Measurements from ENCODE around the gene CCBE1. TPM values are rescaled to one million over a fixed set of nuclear protein-coding genes. Genes with fewer than 3 reads are reported as not detected.

CCBE1 gene
- total RNA-seq (2012; rRNA removed) (93.9 and 148 TPM in 2 replicates), polyA plus RNA-seq (2012; rRNA removed) (64.8 and 65.1 TPM in 2 replicates), Bru-seq, nascent RNA (percentile 92 among the genes with signal in this experiment), BruChase-seq, experiment 1, labeled RNA remaining after a 6-hour chase (percentile 85 among the genes with signal in this experiment), BruChase-seq, experiment 2, labeled RNA remaining after a 2-hour chase (percentile 94 among the genes with signal in this experiment)
- 37.7 and 114 TPM in 2 replicates for polyA plus RNA-seq (2012; cell fraction: cytosol; rRNA removed)
- polyA plus RNA-seq (2012; cell fraction: nucleus; rRNA removed; ENCODE audit: low replicate concordance), result 22.9 and 25.9 TPM in 2 replicates
- long read RNA-seq, full-length matches to known transcripts, result 45 of 73 reads
- long read RNA-seq, partial matches to known transcripts, result 5 of 73 reads
- long read RNA-seq, other reads (novel, unspliced or antisense), result 23 of 73 reads

- H3K4me2 ChIP-seq (ENCODE audit: low read depth, low read length), result peak within 1 kb of the TSS; percentile 94
- no TSS peak for BruUV-seq (replicated peaks)
- POLR2A ChIA-PET (ENCODE audit: unreplicated experiment), result interaction anchor here (1.0 kb wide), 2 partner anchors 21 to 123 kb away, joined by 4 to 6 read pairs; no protein-coding TSS in a partner anchor
- no peaks in the 10 kb centered on the region for H4K20me1 ChIP-seq (ENCODE audit: insufficient read depth, low read length)
- H3K27ac ChIP-seq (ENCODE audit: insufficient read depth, low read length), result peak within 1 kb of the TSS; percentile 63
- H3K56ac ChIP-seq (ENCODE audit: extremely low read depth, insufficient read depth, low read length), result peak within 1 kb of the TSS; percentile 48
- ATAC-seq (ENCODE audit: low read depth), result peak; percentile 82
- peak within 1 kb of the TSS; percentile 80; the same call in 2 of the 3 replicates for H2BK15ac ChIP-seq (ENCODE audit: low read depth, low read length)
- intact Hi-C loops (cut with micrococcal nuclease) (loop anchor here (1.0 to 10.0 kb wide), 5 partner anchors 47 to 238 kb away; no protein-coding TSS in a partner anchor), dilution Hi-C loops (cut with HindIII; ENCODE audit: low sequenced_read_pairs, unreplicated experiment) (no loop called here), in situ Hi-C loops (cut with MboI; ENCODE audit: low sequenced_read_pairs) (loop anchor here (10.0 kb wide), 2 partner anchors 63 to 233 kb away; no protein-coding TSS in a partner anchor)
- H3K9me3 ChIP-seq (ENCODE audit: control insufficient read depth, insufficient read depth, low read length), result no peaks in the 10 kb centered on the region
- H3K9me1 ChIP-seq (ENCODE audit: insufficient read depth, low read length), result 0 out of 2 replicates have a peak, but pooled peaks cover 5% of the 10 kb centered on the region
- peak within 1 kb of the TSS; percentile 83 for H2BK120ac ChIP-seq (ENCODE audit: low read depth, low read length)
- H3K18ac ChIP-seq (ENCODE audit: low read depth, low read length), result peak within 1 kb of the TSS; percentile 77
- peak within 1 kb of the TSS; percentile 80 for H3K23ac ChIP-seq (ENCODE audit: low read depth, low read length)
- H2BK20ac ChIP-seq (ENCODE audit: low read depth, low read length), result peak within 1 kb of the TSS; percentile 79
- peak within 1 kb of the TSS; percentile 52 for H4K5ac ChIP-seq (ENCODE audit: low read depth, low read length)
- H3K27me3 ChIP-seq (ENCODE audit: control insufficient read depth, insufficient read depth, low read length), result no peaks in the 10 kb centered on the region
- CTCF ChIA-PET, result interaction anchor here (0.5 to 2.6 kb wide), 38 partner anchors 10 to 238 kb away, joined by 3 to 27 read pairs (median 4); no protein-coding TSS in a partner anchor
- peak; percentile 71 for DNase-seq
- peak within 1 kb of the TSS; percentile 93 for H2AFZ ChIP-seq (replicated peaks; ENCODE audit: low read length, poor library complexity)
- H2BK5ac ChIP-seq (ENCODE audit: low read depth, low read length, poor library complexity, severe bottlenecking), result peak within 1 kb of the TSS; percentile 75
- peak within 1 kb of the TSS; percentile 41 to 75 for H4K8ac ChIP-seq (ENCODE audit: low read depth in 2 of 2, low read length in 2 of 2)
- peak within 1 kb of the TSS; percentile 56; the same call in 1 of the 2 replicates for H2AK5ac ChIP-seq (ENCODE audit: low read depth, low read length)
- H4K91ac ChIP-seq (ENCODE audit: insufficient read depth, low read depth, low read length), result peak within 1 kb of the TSS; percentile 78
- peaks cover 20 to 44% of the 10 kb centered on the region in 2 experiments for H3K79me1 ChIP-seq (ENCODE audit: low read depth in 1 of 2, low read length in 2 of 2)
- H3K36me3 ChIP-seq (ENCODE audit: control insufficient read depth, insufficient read depth, low read length), result no peaks in the 10 kb centered on the region
- peak within 1 kb of the TSS; percentile 80 for H3K14ac ChIP-seq (replicated peaks; ENCODE audit: low read depth, low read length)
- H2AK9ac ChIP-seq (replicated peaks; ENCODE audit: low read depth, low read length, poor library complexity), result peak within 1 kb of the TSS; percentile 83
- H3K4me1 ChIP-seq (ENCODE audit: control insufficient read depth, insufficient read depth, low read length), result peaks cover 13% of the 10 kb centered on the region
- H3K4ac ChIP-seq (ENCODE audit: low read depth, low read length), result peak within 1 kb of the TSS; percentile 77
- H3K9ac ChIP-seq (ENCODE audit: low read depth, low read length), result peak within 1 kb of the TSS; percentile 73
- peak within 1 kb of the TSS; percentile 71 for H3K4me3 ChIP-seq (ENCODE audit: insufficient read depth, low read depth, low read length)
- 0% methylated on average over 14 of the region's 46 CpGs; no CpG with 5 or more reads in 1 of the 2 experiments for WGBS, 2 experiments (ENCODE audit: extremely low coverage in 2 of 2, insufficient read length in 1 of 2)
- no peak for TF ChIP-seq CHD1 (IDR thresholded peaks at IDR 0.05; ENCODE audit: low read depth, low read length)
- no peak for TF ChIP-seq CEBPB (IDR thresholded peaks at IDR 0.05; ENCODE audit: low read depth, low read length)
- peak; percentile 38 for TF ChIP-seq RCOR1 (IDR thresholded peaks at IDR 0.05; ENCODE audit: insufficient replicate concordance, low read length)
- TF ChIP-seq NFE2L2 (IDR thresholded peaks at IDR 0.05; ENCODE audit: low read depth, low read length), result no peak
- no peak for TF ChIP-seq BHLHE40 (IDR thresholded peaks at IDR 0.05; ENCODE audit: low read depth, low read length)
- no peak for TF ChIP-seq MAFK (IDR thresholded peaks at IDR 0.05; ENCODE audit: low read depth, low read length)
- TF ChIP-seq RFX5 (IDR thresholded peaks at IDR 0.05; ENCODE audit: low read depth, low read length), result no peak
- TF ChIP-seq FOS (IDR thresholded peaks at IDR 0.05; ENCODE audit: low read depth, low read length), result no peak
- TF ChIP-seq, protein P1, sequence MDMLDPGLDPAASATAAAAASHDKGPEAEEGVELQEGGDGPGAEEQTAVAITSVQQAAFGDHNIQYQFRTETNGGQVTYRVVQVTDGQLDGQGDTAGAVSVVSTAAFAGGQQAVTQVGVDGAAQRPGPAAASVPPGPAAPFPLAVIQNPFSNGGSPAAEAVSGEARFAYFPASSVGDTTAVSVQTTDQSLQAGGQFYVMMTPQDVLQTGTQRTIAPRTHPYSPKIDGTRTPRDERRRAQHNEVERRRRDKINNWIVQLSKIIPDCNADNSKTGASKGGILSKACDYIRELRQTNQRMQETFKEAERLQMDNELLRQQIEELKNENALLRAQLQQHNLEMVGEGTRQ (IDR thresholded peaks at IDR 0.05; ENCODE audit: low read depth, low read length), result no peak
- no peak for TF ChIP-seq MAZ (IDR thresholded peaks at IDR 0.05; ENCODE audit: borderline replicate concordance, low read depth, low read length)
- peak; percentile 79 for TF ChIP-seq SMC3 (IDR thresholded peaks at IDR 0.05; ENCODE audit: low read depth, low read length)
- TF ChIP-seq MXI1 (IDR thresholded peaks at IDR 0.05; ENCODE audit: borderline replicate concordance, low read depth, low read length), result no peak
- TF ChIP-seq, protein P2, sequence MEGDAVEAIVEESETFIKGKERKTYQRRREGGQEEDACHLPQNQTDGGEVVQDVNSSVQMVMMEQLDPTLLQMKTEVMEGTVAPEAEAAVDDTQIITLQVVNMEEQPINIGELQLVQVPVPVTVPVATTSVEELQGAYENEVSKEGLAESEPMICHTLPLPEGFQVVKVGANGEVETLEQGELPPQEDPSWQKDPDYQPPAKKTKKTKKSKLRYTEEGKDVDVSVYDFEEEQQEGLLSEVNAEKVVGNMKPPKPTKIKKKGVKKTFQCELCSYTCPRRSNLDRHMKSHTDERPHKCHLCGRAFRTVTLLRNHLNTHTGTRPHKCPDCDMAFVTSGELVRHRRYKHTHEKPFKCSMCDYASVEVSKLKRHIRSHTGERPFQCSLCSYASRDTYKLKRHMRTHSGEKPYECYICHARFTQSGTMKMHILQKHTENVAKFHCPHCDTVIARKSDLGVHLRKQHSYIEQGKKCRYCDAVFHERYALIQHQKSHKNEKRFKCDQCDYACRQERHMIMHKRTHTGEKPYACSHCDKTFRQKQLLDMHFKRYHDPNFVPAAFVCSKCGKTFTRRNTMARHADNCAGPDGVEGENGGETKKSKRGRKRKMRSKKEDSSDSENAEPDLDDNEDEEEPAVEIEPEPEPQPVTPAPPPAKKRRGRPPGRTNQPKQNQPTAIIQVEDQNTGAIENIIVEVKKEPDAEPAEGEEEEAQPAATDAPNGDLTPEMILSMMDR (conservative IDR thresholded peaks at IDR 0.05; ENCODE audit: low read depth, low read length), result peak; percentile 82
These were observed at the start of gene CCBE1 for GRCh38 chr18:59697236-59697932. TSS of gene CCBE1 (minus strand) at chr18:59697423.

All from IMR-90 (cell line).